ENCODE measurements around the gene PAEP.
A peak's percentile ranks its signal among the peaks of the same experiment; 100 is the strongest.

PAEP gene

GRCh38 chr9:135579889-135580660 lies 18.5 kb downstream of the PAEP start:
- no peak for DNase-seq (ENCODE audit: low spot score)

GRCh38 chr9:135580664-135581380 lies 19.3 kb downstream of the PAEP start:
- no peak for DNase-seq (ENCODE audit: low spot score)

- no peak for DNase-seq (ENCODE audit: low spot score)
Measured at GRCh38 chr9:135581636-135582426, 20.3 kb downstream of the PAEP start.

- DNase-seq (ENCODE audit: low spot score) = no peak
Measured at GRCh38 chr9:135582541-135582940, 21.0 kb downstream of the PAEP start.

- no peak for DNase-seq (ENCODE audit: low spot score)
Measured at GRCh38 chr9:135582966-135583687, 21.6 kb downstream of the PAEP start.

- no peak for DNase-seq (ENCODE audit: low spot score)
Measured at GRCh38 chr9:135583688-135584011, 22.1 kb downstream of the PAEP start.

GRCh38 chr9:135584371-135584770 lies 22.8 kb downstream of the PAEP start:
- DNase-seq (ENCODE audit: low spot score) = peak; percentile 8

GRCh38 chr9:135584934-135585333 lies 23.4 kb downstream of the PAEP start:
- peak; percentile 4 for DNase-seq (ENCODE audit: low spot score)

- DNase-seq (ENCODE audit: low spot score) = no peak
Measured at GRCh38 chr9:135586601-135587109, 25.1 kb downstream of the PAEP start.

GRCh38 chr9:135587658-135588057 lies 26.1 kb downstream of the PAEP start:
- no peak for DNase-seq (ENCODE audit: low spot score)

GRCh38 chr9:135588371-135588770 lies 26.8 kb downstream of the PAEP start:
- no peak for DNase-seq (ENCODE audit: low spot score)

GRCh38 chr9:135588886-135589595 lies 27.5 kb downstream of the PAEP start:
- DNase-seq (ENCODE audit: low spot score) = no peak

GRCh38 chr9:135589596-135590485 lies 28.3 kb downstream of the PAEP start:
- DNase-seq (ENCODE audit: low spot score) = no peak

GRCh38 chr9:135590486-135591079 lies 29.0 kb downstream of the PAEP start:
- no peak for DNase-seq (ENCODE audit: low spot score)

GRCh38 chr9:135591506-135592330 lies 30.2 kb downstream of the PAEP start:
- no peak for DNase-seq (ENCODE audit: low spot score)

GRCh38 chr9:135592331-135592590 lies 30.7 kb downstream of the PAEP start:
- DNase-seq (ENCODE audit: low spot score) = no peak

- no peak for DNase-seq (ENCODE audit: low spot score)
Measured at GRCh38 chr9:135592625-135593024, 31.1 kb downstream of the PAEP start.

- no peak for DNase-seq (ENCODE audit: low spot score)
Measured at GRCh38 chr9:135596211-135596610, 34.7 kb downstream of the PAEP start.

- no peak for DNase-seq (ENCODE audit: low spot score)
Measured at GRCh38 chr9:135600296-135600817, 38.8 kb downstream of the PAEP start.
